ENCODE results near the gene KREMEN1.

GRCh38 chr22:29044657-29045176 is 28.1 kb upstream of the KREMEN1 start:
- TF ChIP-seq CTCF (IDR thresholded peaks at IDR 0.05) (no peak), POLR2AphosphoS5 (IDR thresholded peaks at IDR 0.05) (no peak)
